Measurements from ENCODE around the gene EAF2. TPM values are rescaled to one million over a fixed set of nuclear protein-coding genes. Genes with fewer than 3 reads are reported as not detected.

Gene EAF2
- total RNA-seq, result 10 to 100 TPM; 10.3 to 11.2 TPM

DNA sequence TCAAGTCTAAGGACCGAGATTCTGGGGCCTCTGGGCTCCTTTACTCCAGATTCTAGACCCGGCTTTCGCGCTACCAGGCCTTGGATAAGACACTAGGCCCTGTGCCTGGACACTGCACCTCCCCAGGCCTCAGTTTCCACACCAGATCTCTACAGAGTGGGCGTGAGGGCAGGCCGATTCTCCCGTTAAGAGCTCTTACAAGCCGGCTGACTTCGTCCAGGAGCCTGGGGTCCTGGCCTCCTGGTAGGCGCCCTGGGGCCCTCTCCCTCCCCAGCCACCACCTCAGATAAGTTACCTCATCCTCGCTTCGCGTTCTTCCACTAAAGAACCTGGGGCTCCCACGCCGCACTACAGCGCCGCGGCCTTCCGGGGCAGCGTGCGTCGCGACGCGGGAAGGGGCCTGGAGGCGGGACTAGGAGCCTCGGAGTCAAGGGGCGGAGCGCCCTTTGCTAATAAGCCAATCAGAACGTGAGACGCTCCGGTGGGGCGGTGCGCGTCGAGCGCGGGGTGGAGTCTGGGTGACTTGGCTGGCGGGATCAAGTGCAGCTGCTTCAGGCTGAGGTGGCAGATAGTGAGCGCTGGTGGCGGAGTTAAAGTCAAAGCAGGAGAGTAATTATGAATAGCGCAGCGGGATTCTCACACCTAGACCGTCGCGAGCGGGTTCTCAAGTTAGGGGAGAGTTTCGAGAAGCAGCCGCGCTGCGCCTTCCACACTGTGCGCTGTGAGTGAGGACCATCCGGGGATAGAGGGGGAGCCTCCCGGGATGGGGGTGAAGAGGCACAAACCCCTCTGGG is at the start of gene EAF2, which contains the start of gene IQCB1:
TSS of gene EAF2 (plus strand) at position 539 of the 794 bp plus-strand sequence. CDS start at position 616, 77 bp downstream.
TSS of gene IQCB1 (minus strand) at position 390 of the 794 bp plus-strand sequence. CDS start 6,100 bp downstream, outside the sequence.
- ChIA-PET POLR2A (interaction anchor here (0.5 to 1.4 kb wide), 5 partner anchors 11 to 277 kb away, joined by 3 to 4 read pairs (median 3); no protein-coding TSS in a partner anchor), CTCF (no interaction called here)

DNA sequence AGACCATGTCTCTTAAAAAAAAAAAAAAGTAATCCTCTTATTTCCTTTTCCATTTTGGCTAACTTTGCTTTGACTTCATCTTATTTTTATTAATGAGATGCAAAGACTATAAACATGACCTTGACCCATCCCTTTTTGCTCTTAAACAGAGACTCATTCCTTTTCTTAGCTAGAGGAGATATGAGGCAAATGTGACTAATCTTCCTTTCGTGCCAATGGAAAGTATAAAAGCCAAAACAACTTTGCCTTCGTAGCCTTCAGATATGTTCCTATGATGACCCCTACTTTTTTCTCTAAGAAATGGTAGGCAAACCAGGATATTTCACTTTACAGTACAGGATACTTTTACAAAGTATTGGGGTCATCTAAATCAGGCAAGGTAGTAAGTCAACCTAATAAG is 48.5 kb upstream of the EAF2 start:
- ChIA-PET POLR2A (no interaction called here), CTCF (no interaction called here)

DNA sequence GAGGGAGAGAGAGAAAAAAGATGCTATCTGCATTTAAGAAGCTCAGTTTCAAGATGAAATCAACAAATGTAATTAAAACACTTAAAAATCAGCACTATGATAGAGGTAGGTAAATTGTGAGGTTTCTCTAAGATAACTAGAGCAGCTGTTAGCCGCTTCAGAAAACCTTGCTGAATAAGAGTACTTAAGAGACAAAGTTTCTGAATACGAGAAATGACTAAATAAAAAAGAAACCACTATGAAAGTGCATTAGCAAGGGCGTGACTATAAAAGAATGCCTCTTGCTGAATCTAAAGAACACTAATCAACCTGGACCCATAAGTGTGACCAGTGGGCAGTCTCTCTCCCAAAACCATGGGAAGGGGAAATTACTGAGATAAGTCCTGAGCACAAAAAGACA is 41.9 kb upstream of the EAF2 start:
- CTCF ChIA-PET, result no interaction called here
- POLR2A ChIA-PET, result no interaction called here

DNA sequence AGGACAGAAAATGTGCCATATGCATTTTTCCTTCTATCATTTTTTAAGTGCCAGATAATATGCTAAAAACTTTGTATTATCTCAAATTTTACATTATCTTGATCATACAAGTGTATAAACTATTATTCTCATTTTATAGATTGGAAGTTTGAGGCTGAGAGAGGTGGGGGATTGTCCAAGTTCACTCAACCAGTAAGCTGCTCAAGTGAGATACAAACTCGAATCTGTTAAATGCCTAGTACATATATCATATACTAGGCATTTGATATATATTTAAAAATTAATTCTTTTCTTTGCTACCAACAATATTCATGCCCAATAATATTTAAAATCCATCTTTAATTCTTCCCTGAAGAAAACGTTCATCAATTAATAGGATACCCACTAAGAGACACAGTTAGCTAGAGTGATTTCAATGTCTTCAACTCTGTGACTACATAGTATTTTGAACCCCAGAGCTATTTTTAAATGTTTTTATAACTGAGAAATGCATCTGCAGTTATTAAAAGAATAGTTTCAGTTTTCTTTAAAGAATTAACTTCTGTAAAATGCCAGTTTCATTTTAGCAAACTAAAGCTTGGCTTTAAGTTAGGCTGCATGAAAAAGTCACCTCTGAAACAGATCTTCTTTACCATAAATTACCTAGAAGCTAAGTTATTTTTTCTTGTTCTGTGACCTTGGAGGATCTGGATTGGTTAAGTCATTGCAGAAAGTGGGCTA is 40.6 kb upstream of the EAF2 start:
- POLR2A ChIA-PET, result no interaction called here
- CTCF ChIA-PET, result no interaction called here

DNA sequence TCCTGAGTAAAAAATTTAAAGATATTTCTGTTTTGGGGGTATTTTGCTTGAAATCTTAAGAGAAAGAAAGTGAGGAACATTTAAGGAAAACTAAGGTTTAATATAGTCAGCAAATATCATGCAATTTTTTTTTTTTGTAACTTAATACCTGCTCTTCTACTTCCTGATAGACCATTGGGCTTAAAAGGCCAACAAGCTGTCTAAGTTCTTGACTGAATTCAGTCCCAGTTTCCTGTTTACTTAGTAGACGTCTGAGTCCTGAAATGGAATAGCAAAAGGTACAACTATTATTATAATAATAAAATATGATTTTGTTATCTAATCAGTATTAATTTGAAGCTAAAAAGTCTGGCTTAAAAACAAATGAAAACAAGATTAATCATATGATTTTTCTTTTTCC is 38.0 kb upstream of the EAF2 start:
- ChIA-PET CTCF (no interaction called here), POLR2A (interaction anchor here (0.6 kb wide), 1 partner anchor 305 kb away, joined by 4 read pairs; no protein-coding TSS in a partner anchor)

DNA sequence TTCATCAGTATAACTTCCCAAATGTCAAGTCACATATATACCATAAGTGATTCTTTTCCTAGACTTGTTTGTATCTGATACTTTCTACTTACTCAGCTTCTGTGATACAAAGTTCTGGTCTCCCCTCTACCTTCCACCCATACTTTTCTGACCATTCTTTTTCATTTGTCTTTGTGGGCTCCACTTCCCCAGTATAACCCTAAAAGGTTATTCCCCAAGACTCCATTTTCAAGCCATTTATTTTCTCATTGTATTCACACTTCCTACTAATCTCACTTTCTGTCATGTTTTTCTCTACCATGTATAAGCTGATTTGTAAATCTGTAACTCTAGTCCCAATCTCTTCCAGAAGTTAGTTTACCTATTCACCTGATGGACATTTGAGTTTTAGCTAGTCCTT is 34.1 kb upstream of the EAF2 start:
- CTCF ChIA-PET, result no interaction called here
- POLR2A ChIA-PET, result interaction anchor here (0.7 kb wide), 1 partner anchor 1076 kb away, joined by 9 read pairs; no protein-coding TSS in a partner anchor

DNA sequence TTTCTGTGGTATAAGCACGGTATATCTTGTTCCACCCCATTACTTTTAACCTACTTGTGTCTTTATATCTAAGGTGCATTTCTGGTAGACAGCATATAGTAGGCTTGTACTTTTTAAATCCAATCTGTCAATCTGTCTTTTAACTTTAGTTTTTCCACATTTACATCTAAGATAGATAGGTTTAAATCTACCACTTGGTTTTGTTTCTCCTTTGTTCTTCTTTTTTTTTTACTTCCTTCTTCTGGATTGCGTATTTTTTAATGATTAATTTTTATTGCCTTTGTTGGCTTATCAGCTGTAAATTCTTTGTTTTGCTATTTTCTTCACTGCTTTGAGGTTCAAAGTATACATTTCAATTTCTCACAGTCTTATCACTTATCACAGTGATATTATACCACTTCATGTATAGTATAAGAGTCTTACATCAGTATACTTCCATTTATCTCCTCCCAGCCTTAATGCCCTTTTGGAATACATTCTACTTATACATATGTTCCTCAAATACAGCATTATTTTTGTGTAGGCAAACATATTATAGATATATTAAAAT is 31.2 kb upstream of the EAF2 start:
- CTCF ChIA-PET, result no interaction called here

DNA sequence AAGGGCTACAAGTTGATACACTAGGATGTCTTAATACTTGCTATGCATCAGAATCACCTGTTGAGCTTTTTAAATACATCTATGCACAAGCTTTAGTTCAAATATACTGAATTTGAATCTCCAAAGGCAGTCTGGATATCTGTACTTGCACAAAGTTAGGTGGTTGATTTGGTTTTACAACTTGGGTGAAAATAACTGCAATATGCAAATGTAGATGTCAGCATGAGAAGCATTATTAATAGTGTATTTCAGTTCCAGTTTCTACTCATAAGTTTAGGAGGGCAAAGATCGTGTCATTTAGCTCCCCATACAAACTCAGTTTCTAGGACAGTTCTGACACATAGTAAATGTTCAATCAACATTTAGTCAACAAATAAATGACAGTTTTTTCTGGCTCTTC is 25.8 kb upstream of the EAF2 start:
- CTCF ChIA-PET, result no interaction called here
- POLR2A ChIA-PET, result no interaction called here

More for the DNA sequence above, 31.2 kb upstream of the EAF2 start:
- POLR2A ChIA-PET, result no interaction called here

DNA sequence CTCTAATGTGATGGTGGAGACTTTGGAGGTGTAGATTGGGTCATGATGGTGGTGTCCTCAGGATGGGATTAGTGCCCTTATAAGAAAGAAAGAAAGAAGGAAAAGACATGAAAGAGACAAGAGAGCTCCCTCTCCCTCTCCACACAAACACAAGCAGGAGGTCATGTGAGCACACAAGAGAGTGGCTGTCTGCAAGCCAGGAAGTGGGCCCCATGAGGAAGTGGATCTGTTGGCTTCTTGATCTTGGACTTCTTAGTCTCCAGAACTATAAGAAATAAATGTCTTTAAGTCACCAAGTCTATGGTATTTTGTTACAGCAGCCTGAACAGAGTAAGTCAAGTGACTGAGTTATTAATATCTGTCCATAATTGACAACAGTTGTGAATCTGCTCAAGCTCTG is 17.3 kb upstream of the EAF2 start:
- ChIA-PET POLR2A (no interaction called here), CTCF (no interaction called here)

DNA sequence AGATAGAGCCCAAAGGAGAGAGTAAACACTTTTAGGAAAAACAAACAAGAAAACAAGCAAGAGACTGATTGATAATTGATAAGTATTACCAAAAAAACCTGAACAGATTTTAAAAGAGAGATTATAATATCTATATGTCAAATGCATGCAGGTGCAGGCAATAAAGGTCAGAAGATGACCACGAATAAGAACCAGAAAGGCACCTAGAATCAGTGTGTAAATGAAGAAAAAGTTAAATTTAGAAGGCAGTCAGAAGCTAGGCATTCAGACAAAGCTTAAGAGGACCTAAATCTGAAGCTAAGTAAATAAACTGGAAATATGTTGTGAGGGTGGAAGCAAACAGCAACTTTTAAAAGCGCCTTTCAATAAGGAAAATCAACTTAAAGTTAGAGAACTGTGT is 16.4 kb upstream of the EAF2 start:
- ChIA-PET POLR2A (no interaction called here), CTCF (no interaction called here)

DNA sequence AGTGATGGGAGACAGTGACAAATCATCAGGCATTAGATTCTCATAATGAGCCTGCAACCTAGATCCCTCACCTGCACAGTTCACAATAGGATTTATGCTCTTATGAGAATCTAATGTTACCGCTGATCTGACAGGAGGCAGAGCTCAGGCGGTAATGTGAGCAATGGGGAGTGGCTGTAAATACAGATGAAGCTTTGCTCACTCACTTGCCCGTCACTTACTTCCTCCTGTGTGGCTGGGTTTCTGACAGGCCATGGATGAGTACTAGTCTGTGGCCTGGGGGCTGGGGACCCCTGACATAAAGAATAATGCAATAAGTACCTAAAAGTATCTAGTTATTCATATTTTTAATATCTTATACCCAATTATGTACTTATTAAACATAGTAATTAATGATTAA is 15.8 kb upstream of the EAF2 start:
- CTCF ChIA-PET, result no interaction called here

DNA sequence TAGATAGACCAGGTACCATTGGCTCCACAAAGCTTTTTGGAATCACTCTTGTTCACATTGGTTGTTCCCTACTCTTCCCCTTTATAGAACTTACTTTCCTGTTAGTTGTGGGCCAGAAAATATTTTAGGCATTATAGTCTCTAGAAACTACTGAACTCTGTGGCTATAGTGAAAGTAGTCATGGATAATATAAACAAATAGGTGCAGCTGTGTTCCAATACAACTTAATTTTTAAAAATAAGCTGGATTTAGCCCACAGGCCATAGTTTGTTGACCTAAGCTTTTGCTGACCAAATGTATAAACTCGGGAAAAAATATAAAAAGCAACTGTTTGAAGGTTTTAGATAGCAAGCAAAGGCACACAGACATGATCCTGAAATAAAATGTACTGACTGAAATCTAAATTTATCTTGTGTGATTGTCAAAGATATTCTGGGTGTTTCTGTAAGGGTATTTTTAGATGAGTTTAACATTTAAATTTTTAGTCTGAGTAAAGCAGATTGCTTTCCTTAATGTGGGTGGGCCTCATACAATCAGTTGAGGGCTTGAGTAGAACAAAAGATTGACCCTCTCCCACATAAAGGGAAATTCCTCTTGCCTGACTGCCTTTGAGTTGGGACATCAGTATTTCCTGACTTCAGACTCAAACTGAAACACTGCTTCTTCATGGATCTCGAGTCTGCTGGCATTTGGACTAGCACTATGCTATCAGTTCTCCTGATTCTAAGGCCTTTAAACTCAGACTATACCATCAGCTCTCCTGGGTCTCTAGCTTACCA is 13.4 kb upstream of the EAF2 start:
- POLR2A ChIA-PET, result no interaction called here
- CTCF ChIA-PET, result no interaction called here

More for the DNA sequence above, 15.8 kb upstream of the EAF2 start:
- POLR2A ChIA-PET, result no interaction called here

DNA sequence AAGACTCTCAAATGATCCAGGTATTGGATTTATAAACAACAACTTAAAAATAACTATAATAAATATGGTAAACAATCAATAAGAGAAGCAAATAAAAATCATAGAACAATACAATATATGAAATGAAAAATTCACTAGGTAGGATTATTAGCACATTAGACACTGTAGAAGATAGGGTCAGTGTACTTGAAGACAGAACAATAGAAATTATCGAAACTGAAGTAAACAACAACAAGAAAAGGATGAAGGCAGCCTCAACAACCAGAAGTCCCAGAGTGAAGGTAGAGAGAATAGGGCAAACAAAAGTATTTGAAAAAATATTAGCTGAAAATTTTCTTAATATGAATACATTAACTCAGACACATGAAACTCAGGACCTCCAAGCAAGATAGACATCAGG is 12.0 kb upstream of the EAF2 start:
- POLR2A ChIA-PET, result no interaction called here
- CTCF ChIA-PET, result no interaction called here

DNA sequence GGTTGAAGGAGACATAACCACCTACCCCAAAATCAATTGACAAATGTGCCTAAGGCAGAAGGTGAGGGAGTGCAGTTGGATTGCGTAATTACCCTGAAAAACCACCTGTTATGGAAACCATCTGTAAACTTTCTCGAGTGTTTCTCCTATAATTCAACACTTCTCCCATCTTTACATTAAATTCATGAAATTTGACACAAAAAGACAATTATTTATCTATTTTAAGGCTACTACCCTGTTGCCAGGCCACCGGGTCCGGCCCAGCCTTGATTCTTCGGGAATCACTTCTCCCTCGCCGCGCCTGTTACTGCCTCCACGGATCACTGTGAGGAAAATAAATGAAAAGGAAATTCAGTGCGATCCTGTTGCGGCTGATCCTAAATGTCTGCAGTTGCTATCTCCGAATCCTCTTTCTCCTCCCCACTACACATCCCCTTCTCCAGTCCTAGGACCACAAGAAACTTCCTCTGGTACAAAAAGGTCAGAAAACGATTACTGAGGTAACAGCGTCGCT is 795 bp upstream of the EAF2 start:
- CTCF ChIA-PET, result no interaction called here
- POLR2A ChIA-PET, result interaction anchor here (0.6 to 1.4 kb wide), 3 partner anchors 98 to 277 kb away, joined by 3 read pairs; no protein-coding TSS in a partner anchor

DNA sequence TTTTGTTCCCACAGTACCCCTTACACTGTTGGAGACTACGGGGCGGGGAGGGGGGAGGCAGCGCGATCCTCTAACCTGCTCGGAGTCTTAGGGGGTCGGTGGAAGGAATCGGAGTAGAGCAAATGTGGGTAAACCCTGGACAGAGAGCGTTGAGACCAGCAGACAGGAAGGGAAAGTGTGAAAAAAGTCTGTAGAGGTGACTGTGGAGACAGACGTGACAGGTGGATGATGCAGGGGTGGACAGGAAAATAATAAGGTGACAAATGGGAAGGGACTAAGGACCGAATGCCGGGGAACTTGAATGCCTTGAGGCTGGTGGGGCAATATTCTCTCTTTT is 424 bp downstream of the EAF2 start:
- ChIA-PET POLR2A (interaction anchor here (0.5 to 1.4 kb wide), 3 partner anchors 11 to 99 kb away, joined by 3 to 4 read pairs (median 4); no protein-coding TSS in a partner anchor), CTCF (no interaction called here)

DNA sequence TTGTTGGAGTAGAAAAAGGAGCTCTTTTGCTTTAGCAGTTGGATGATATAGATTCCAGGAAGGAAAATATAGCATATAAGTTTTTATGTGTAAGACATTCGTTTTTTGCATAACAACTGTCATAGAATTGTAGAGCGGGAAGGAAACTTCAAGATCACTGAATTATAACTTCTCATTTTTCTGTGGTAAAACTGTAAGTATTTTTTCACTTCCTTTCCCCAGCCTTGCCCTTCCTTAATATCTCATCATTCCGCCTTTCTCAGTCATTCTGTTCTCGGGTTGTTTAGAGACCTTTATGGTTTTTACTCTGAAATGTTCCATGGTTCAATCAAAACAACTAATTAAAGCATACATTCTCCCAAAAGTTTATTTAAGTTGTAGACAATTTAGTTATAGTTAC is 1.1 kb downstream of the EAF2 start:
- ChIA-PET POLR2A (no interaction called here), CTCF (no interaction called here)

DNA sequence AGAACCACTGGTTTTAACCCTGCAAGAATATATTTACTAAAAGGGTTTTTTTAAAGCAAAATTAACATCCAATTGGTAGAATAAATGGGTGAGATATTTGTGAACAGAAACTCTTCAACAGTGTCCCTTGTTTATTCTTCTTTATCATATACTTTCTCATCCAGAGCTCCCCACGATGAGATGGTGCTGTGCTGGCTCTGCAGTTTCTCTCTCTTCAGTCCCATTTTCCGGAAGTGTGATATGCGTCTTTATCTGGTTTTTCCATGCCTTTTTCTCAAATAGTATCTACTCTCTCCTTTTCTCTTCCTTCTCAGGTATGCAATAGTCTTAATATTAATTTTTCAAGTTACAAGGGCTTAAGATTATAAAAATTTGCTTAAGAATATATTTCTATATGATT is 1.5 kb downstream of the EAF2 start:
- CTCF ChIA-PET, result no interaction called here
- POLR2A ChIA-PET, result no interaction called here

DNA sequence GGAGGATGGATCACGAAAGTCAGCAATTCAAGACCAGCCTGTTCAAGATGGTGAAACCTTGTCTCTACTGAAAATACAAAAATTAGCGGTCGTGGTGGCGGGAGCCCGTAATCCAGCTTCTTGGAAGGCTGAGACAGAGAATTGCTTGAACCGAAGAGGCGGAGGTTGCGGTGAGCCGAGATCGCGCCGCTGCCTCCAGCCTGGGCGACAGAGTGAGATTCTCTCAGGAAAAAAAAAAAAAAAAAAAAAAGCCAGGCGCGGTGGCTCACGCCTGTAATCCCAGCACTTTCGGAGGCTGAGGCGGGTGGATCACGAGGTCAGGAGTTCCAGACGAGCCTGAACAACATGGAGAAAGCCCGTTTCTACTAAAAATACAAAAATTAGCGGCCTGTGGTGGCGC is 5.0 kb downstream of the EAF2 start:
- POLR2A ChIA-PET, result no interaction called here
- CTCF ChIA-PET, result no interaction called here

DNA sequence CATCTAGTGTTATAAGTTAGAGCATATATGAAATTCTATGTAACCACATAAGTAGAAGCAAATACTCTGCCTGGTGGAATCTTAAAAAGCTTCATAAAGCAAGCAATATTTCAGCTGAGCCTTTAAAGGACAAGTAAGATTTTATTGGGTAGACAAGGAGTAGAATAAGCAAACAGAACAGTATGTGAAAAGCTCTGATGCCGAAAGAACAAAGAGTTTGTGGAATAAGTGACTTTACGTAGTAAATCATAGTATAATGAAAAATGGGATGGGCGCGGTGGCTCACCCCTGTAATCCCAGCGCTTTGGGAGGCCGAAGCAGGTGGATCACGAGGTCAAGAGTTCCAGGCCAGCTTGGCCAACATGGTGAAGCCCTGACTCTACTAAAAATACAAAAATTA is 9.9 kb downstream of the EAF2 start:
- ChIA-PET POLR2A (no interaction called here), CTCF (no interaction called here)

DNA sequence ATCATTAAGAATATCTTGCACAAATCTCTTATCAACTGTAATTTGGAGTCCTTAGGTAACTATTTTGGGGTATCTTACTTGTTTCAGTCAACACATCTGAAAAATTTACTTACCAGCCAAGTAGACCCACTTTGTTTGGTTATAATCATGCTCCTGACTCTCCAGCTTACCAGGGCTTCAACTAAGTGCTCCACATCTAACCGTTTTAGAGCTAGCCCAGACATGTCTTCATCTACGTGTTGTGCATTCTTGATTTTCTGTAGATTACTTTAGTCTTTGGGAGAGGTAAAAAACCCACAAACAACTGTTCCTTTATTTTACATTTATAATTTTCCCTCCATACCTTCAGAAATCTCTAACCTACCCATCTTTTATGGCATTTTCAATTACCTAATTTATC is 17.2 kb downstream of the EAF2 start:
- ChIA-PET POLR2A (no interaction called here), CTCF (interaction anchor here (1.2 kb wide), 1 partner anchor 22 kb away, joined by 3 read pairs; no protein-coding TSS in a partner anchor)

Data from activated CD8-positive, alpha-beta memory T cell treated with anti-CD3 and anti-CD28 coated beads for 36 hours (primary cell).